GM12878 (cell line): ENCODE measurements around the gene TUT1. TPM values are rescaled to one million over a fixed set of nuclear protein-coding genes. Genes with fewer than 3 reads are reported as not detected.

ENCODE experiments used
- CHD4 ChIP-seq: fragments of 200-600 bp; sonication (generic); IDR thresholded peaks from 2 replicates; pipeline ENCODE4 v1.6.1; 2016; ENCODE audit warnings: mild to moderate bottlenecking
- CREM ChIP-seq: IDR thresholded peaks from 2 replicates; pipeline ENCODE4 v1.6.1; 2014; ENCODE audit warnings: antibody characterized with exemption, low read depth
- DPF2 ChIP-seq: fragments of 450-650 bp; IDR thresholded peaks from 2 replicates; pipeline ENCODE4 v1.6.1; 2017; ENCODE audit warnings: mild to moderate bottlenecking
- EED ChIP-seq: sonication (generic); IDR thresholded peaks from 2 replicates; pipeline ENCODE4 v1.6.1; 2016; ENCODE audit warnings: antibody characterized with exemption, low read depth
- FOXK2 ChIP-seq: fragments of 450-650 bp; IDR thresholded peaks from 2 replicates; pipeline ENCODE4 v1.6.1; 2017; ENCODE audit warnings: mild to moderate bottlenecking, moderate library complexity
- IRF4 ChIP-seq: IDR thresholded peaks from 2 replicates; pipeline ENCODE4 v1.6.1; 2011; ENCODE audit warnings: low read depth, low read length
- KAT2A ChIP-seq: conservative IDR thresholded peaks from 2 replicates; pipeline ENCODE4 v1.6.1; 2011; ENCODE audit warnings: low read depth, low read length; ENCODE audit not compliant: control insufficient read depth
- LARP7 ChIP-seq: fragments of 450-650 bp; IDR thresholded peaks from 2 replicates; pipeline ENCODE4 v1.6.1; 2017; ENCODE audit warnings: mild to moderate bottlenecking
- MYC ChIP-seq: IDR thresholded peaks from 2 replicates; pipeline ENCODE4 v1.6.1; 2011; ENCODE audit warnings: mild to moderate bottlenecking, low read length, moderate library complexity, inconsistent platforms; ENCODE audit not compliant: insufficient read depth, insufficient replicate concordance, insufficient read length, severe bottlenecking
- NBN ChIP-seq: fragments of 450-650 bp; IDR thresholded peaks from 2 replicates; pipeline ENCODE4 v1.6.1; 2016
- NR2C1 ChIP-seq: fragments of 450-650 bp; IDR thresholded peaks from 2 replicates; pipeline ENCODE4 v1.6.1; 2017; ENCODE audit warnings: antibody characterized with exemption, mild to moderate bottlenecking, moderate library complexity
- PAX5 ChIP-seq: IDR thresholded peaks from 2 replicates; pipeline ENCODE4 v1.6.1; 2011; ENCODE audit warnings: low read depth, low read length, borderline replicate concordance
- PAX8 ChIP-seq: fragments of 450-650 bp; IDR thresholded peaks from 2 replicates; pipeline ENCODE4 v1.6.1; 2017; ENCODE audit warnings: mild to moderate bottlenecking, moderate library complexity
- SREBF1 ChIP-seq: IDR thresholded peaks from 2 replicates; pipeline ENCODE4 v1.6.1; 2012; ENCODE audit warnings: mild to moderate bottlenecking, low read length
- SUPT20H ChIP-seq: IDR thresholded peaks from 2 replicates; pipeline ENCODE4 v1.6.1; 2011; ENCODE audit warnings: low read depth, mild to moderate bottlenecking, low read length, moderate library complexity, borderline replicate concordance; ENCODE audit not compliant: control insufficient read depth
- ZNF217 ChIP-seq: fragments of 450-650 bp; IDR thresholded peaks from 2 replicates; pipeline ENCODE4 v1.6.1; 2017; ENCODE audit warnings: antibody characterized with exemption, mild to moderate bottlenecking
- polyA plus RNA-seq, 11 experiments: library from polyadenylated mRNA; depleted of rRNA in 4 of 11; unstranded in 6 of 11; stranded (reverse) in 5 of 11; fragments of >200 nt; fragmentation: Nextera tagmentation in 4 of 11; fragmentation: Illumina TruSeq in 1 of 11; extraction: Ambion mirVana in 4 of 11; extraction: Trizol in 1 of 11; gene quantifications; 1 replicate in 1 of 11; 2 replicates in 10 of 11; pipeline versions ENCODE4 v1.2.1 to v1.2.3, GENCODE V29; 2011 to 2016; ENCODE audit warnings: inconsistent platforms in 2 of 11, missing spikeins in 2 of 11, low read depth in 1 of 11
- total RNA-seq, 4 experiments: library from RNA; depleted of rRNA in 3 of 4; stranded (reverse); fragments of >200 nt in 3 of 4; fragmentation: Illumina TruSeq in 1 of 4; extraction: Trizol in 1 of 4; gene quantifications; 2 replicates each; pipeline versions ENCODE4 v1.2.1 to v1.2.3, GENCODE V29; 2013 to 2021
- TF ChIP-seq, protein P1 (sequence below): fragments of 450-650 bp; IDR thresholded peaks from 2 replicates; pipeline ENCODE4 v1.6.1; 2016; ENCODE audit warnings: mild to moderate bottlenecking
- TF ChIP-seq, protein P2 (sequence below): fragments of 450-650 bp; IDR thresholded peaks from 2 replicates; pipeline ENCODE4 v1.6.1; 2017; ENCODE audit warnings: mild to moderate bottlenecking, moderate library complexity
- TF ChIP-seq, protein P3 (sequence below): fragments of 150-350 bp; IDR thresholded peaks from 2 replicates; pipeline ENCODE4 v1.6.1; 2016; ENCODE audit warnings: low read depth, low read length
- TF ChIP-seq, protein P4 (sequence below): fragments of 450-650 bp; IDR thresholded peaks from 2 replicates; pipeline ENCODE4 v1.6.1; 2017; ENCODE audit warnings: low read depth, mild to moderate bottlenecking, moderate library complexity
- TF ChIP-seq, protein P5 (sequence below): IDR thresholded peaks from 2 replicates; pipeline ENCODE4 v1.6.1; 2011; ENCODE audit warnings: low read depth, mild to moderate bottlenecking, low read length, moderate library complexity, borderline replicate concordance; ENCODE audit errors: extremely low read depth

The TUT1 gene
- total and polyA plus RNA-seq, 10 of the 15 experiments (the other 5 are each of a cell fraction or from before 2014, with no cell fraction given): 1.1 to 29.9 (median 16.2) TPM

DNA sequence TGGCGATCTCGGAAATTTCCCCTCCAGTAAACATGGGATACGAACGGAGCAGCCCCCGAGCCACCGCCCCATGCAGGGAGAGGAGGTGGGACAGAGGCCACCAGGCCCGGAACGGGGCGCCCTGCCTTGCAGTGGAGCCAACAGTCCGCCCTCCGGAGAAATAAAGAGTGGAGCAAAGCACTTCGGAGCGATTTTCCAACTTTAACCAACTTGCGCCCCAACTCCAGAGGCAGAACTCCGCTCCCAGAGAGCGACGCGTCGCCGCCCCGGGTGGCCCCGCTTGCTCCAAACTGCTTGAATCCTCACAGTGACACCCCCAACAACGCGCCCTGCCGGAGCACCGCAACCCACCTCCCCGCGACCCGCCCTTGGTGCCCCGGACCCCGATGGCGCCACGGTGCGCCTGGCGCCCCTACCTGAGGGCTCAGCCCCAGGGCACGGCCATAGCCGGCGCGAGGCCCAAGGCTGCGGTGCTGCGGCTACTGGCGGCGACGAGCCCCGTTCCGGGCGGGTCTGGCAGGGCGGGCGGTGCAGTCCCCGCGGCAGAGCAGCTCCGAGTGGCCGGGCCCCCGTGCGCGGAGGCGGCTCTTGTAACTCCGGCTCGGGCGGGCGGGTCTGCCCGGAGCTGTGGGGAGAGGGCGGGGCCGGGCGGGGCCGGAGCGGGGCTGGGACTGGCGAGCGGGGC is 44.9 kb downstream of the TUT1 start, which contains the start of gene AHNAK (continued):
- TF ChIP-seq, protein P1, sequence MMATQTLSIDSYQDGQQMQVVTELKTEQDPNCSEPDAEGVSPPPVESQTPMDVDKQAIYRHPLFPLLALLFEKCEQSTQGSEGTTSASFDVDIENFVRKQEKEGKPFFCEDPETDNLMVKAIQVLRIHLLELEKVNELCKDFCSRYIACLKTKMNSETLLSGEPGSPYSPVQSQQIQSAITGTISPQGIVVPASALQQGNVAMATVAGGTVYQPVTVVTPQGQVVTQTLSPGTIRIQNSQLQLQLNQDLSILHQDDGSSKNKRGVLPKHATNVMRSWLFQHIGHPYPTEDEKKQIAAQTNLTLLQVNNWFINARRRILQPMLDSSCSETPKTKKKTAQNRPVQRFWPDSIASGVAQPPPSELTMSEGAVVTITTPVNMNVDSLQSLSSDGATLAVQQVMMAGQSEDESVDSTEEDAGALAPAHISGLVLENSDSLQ: no peak
- TF ChIP-seq KAT2A: no peak
- TF ChIP-seq FOXK2: no peak
- TF ChIP-seq LARP7: 0 out of 2 replicates have a peak, but pooled peaks have one; percentile 30
- TF ChIP-seq PAX5: no peak
- TF ChIP-seq DPF2: 0 out of 2 replicates have a peak, but pooled peaks have one; percentile 61
- TF ChIP-seq, protein P2, sequence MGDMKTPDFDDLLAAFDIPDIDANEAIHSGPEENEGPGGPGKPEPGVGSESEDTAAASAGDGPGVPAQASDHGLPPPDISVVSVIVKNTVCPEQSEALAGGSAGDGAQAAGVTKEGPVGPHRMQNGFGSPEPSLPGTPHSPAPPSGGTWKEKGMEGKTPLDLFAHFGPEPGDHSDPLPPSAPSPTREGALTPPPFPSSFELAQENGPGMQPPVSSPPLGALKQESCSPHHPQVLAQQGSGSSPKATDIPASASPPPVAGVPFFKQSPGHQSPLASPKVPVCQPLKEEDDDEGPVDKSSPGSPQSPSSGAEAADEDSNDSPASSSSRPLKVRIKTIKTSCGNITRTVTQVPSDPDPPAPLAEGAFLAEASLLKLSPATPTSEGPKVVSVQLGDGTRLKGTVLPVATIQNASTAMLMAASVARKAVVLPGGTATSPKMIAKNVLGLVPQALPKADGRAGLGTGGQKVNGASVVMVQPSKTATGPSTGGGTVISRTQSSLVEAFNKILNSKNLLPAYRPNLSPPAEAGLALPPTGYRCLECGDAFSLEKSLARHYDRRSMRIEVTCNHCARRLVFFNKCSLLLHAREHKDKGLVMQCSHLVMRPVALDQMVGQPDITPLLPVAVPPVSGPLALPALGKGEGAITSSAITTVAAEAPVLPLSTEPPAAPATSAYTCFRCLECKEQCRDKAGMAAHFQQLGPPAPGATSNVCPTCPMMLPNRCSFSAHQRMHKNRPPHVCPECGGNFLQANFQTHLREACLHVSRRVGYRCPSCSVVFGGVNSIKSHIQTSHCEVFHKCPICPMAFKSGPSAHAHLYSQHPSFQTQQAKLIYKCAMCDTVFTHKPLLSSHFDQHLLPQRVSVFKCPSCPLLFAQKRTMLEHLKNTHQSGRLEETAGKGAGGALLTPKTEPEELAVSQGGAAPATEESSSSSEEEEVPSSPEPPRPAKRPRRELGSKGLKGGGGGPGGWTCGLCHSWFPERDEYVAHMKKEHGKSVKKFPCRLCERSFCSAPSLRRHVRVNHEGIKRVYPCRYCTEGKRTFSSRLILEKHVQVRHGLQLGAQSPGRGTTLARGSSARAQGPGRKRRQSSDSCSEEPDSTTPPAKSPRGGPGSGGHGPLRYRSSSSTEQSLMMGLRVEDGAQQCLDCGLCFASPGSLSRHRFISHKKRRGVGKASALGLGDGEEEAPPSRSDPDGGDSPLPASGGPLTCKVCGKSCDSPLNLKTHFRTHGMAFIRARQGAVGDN: peak; percentile 64; the same call in 1 of the 2 replicates
- TF ChIP-seq SUPT20H: no peak
- no peak for TF ChIP-seq IRF4
- TF ChIP-seq, protein P3, sequence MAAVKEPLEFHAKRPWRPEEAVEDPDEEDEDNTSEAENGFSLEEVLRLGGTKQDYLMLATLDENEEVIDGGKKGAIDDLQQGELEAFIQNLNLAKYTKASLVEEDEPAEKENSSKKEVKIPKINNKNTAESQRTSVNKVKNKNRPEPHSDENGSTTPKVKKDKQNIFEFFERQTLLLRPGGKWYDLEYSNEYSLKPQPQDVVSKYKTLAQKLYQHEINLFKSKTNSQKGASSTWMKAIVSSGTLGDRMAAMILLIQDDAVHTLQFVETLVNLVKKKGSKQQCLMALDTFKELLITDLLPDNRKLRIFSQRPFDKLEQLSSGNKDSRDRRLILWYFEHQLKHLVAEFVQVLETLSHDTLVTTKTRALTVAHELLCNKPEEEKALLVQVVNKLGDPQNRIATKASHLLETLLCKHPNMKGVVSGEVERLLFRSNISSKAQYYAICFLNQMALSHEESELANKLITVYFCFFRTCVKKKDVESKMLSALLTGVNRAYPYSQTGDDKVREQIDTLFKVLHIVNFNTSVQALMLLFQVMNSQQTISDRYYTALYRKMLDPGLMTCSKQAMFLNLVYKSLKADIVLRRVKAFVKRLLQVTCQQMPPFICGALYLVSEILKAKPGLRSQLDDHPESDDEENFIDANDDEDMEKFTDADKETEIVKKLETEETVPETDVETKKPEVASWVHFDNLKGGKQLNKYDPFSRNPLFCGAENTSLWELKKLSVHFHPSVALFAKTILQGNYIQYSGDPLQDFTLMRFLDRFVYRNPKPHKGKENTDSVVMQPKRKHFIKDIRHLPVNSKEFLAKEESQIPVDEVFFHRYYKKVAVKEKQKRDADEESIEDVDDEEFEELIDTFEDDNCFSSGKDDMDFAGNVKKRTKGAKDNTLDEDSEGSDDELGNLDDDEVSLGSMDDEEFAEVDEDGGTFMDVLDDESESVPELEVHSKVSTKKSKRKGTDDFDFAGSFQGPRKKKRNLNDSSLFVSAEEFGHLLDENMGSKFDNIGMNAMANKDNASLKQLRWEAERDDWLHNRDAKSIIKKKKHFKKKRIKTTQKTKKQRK: no peak
- no peak for TF ChIP-seq NR2C1
- no peak for TF ChIP-seq MYC
- TF ChIP-seq PAX8: no peak
- TF ChIP-seq SREBF1: no peak
- TF ChIP-seq, protein P4, sequence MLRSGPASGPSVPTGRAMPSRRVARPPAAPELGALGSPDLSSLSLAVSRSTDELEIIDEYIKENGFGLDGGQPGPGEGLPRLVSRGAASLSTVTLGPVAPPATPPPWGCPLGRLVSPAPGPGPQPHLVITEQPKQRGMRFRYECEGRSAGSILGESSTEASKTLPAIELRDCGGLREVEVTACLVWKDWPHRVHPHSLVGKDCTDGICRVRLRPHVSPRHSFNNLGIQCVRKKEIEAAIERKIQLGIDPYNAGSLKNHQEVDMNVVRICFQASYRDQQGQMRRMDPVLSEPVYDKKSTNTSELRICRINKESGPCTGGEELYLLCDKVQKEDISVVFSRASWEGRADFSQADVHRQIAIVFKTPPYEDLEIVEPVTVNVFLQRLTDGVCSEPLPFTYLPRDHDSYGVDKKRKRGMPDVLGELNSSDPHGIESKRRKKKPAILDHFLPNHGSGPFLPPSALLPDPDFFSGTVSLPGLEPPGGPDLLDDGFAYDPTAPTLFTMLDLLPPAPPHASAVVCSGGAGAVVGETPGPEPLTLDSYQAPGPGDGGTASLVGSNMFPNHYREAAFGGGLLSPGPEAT: no peak
- no peak for TF ChIP-seq NBN
- TF ChIP-seq, protein P5, sequence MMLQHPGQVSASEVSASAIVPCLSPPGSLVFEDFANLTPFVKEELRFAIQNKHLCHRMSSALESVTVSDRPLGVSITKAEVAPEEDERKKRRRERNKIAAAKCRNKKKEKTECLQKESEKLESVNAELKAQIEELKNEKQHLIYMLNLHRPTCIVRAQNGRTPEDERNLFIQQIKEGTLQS: no peak
- no peak for TF ChIP-seq CREM
- TF ChIP-seq CHD4: no peak
- TF ChIP-seq EED: no peak
- TF ChIP-seq ZNF217: no peak
